KMS-11 (cell line): ENCODE results near the gene PRKCH.

Source experiments
- H2AFZ ChIP-seq: fragments of 200-600 bp; sonication (generic); 2 replicates; pipeline ENCODE4 v1.6.1; 2016; ENCODE audit warnings: antibody characterized with exemption, mixed run types, low read depth
- H3K27ac ChIP-seq: fragments of 200-600 bp; sonication (generic); 2 replicates; pipeline ENCODE4 v1.6.1; 2016; ENCODE audit warnings: mild to moderate bottlenecking, mixed run types
- H3K27me3 ChIP-seq: fragments of 200-600 bp; sonication (generic); 2 replicates; pipeline ENCODE4 v1.6.1; 2017; ENCODE audit warnings: mild to moderate bottlenecking, low read depth, mixed run types, moderate library complexity; ENCODE audit not compliant: insufficient read depth
- H3K36me3 ChIP-seq: fragments of 200-600 bp; sonication (generic); 2 replicates; pipeline ENCODE4 v1.6.1; 2017; ENCODE audit warnings: mild to moderate bottlenecking, mixed run types; ENCODE audit not compliant: insufficient read depth
- H3K4me1 ChIP-seq: fragments of 200-600 bp; sonication (generic); 2 replicates; pipeline ENCODE4 v1.6.1; 2016; ENCODE audit warnings: mild to moderate bottlenecking, low read depth, mixed run types; ENCODE audit not compliant: poor library complexity, severe bottlenecking
- H3K4me2 ChIP-seq: fragments of 200-600 bp; sonication (generic); 2 replicates; pipeline ENCODE4 v1.7.0; 2016; ENCODE audit warnings: mild to moderate bottlenecking, mixed run types
- H3K4me3 ChIP-seq: fragments of 200-600 bp; sonication (generic); IDR thresholded peaks from 2 replicates; pipeline ENCODE4 v1.6.1; 2017; ENCODE audit warnings: low read depth, low read length, mixed read lengths; ENCODE audit not compliant: insufficient read depth
- H3K79me2 ChIP-seq: fragments of 200-600 bp; sonication (generic); 2 replicates; pipeline ENCODE4 v1.6.1; 2016; ENCODE audit warnings: low read depth, mixed run types; ENCODE audit not compliant: insufficient read depth
- H3K9ac ChIP-seq: fragments of 200-600 bp; sonication (generic); 2 replicates; pipeline ENCODE4 v1.6.1; 2016; ENCODE audit warnings: mild to moderate bottlenecking, mixed run types
- H4K20me1 ChIP-seq: fragments of 200-600 bp; sonication (generic); 2 replicates; pipeline ENCODE4 v1.6.1; 2016; ENCODE audit warnings: mild to moderate bottlenecking, mixed run types; ENCODE audit not compliant: insufficient read depth
- TF ChIP-seq, protein P1 (sequence below): fragments of 200-600 bp; sonication (generic); conservative IDR thresholded peaks from 2 replicates; pipeline ENCODE4 v1.6.1; 2017; ENCODE audit warnings: low read depth, mild to moderate bottlenecking, antibody characterized with exemption, low read length, moderate library complexity, mixed read lengths

Gene PRKCH

DNA sequence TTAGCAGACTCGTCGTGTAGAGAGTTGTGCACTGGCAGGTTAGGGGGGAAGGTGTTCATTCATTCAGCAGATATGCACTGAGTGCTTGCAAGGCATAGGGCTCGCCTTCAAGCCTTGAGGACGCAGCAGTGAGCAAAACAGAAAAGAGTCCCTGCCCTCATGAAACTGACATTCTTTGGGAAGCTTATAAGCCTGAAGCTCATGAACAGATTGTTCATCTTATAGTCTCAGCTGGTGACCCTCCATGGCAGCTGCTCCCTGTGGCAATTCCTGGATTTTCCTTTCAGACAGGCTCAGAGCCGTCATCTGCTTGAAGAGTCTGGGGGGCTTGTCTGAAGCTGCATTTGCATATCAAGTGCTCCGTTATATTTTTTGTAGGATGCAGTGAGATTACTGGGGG, 148.4 kb downstream of the PRKCH start:
- H3K4me1 ChIP-seq, result no peaks in the 10 kb centered on the region
- no peak overlapping the region for H3K4me2 ChIP-seq
- no peaks in the 10 kb centered on the region for H3K27me3 ChIP-seq
- H3K27ac ChIP-seq, result no peak overlapping the region
- H4K20me1 ChIP-seq, result no peaks in the 10 kb centered on the region
- no peak overlapping the region for H3K4me3 ChIP-seq
- H3K9ac ChIP-seq, result no peak overlapping the region
- TF ChIP-seq, protein P1, sequence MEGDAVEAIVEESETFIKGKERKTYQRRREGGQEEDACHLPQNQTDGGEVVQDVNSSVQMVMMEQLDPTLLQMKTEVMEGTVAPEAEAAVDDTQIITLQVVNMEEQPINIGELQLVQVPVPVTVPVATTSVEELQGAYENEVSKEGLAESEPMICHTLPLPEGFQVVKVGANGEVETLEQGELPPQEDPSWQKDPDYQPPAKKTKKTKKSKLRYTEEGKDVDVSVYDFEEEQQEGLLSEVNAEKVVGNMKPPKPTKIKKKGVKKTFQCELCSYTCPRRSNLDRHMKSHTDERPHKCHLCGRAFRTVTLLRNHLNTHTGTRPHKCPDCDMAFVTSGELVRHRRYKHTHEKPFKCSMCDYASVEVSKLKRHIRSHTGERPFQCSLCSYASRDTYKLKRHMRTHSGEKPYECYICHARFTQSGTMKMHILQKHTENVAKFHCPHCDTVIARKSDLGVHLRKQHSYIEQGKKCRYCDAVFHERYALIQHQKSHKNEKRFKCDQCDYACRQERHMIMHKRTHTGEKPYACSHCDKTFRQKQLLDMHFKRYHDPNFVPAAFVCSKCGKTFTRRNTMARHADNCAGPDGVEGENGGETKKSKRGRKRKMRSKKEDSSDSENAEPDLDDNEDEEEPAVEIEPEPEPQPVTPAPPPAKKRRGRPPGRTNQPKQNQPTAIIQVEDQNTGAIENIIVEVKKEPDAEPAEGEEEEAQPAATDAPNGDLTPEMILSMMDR, result no peak
- H2AFZ ChIP-seq, result no peak overlapping the region
- H3K79me2 ChIP-seq, result no peaks in the 10 kb centered on the region
- no peaks in the 10 kb centered on the region for H3K36me3 ChIP-seq

DNA sequence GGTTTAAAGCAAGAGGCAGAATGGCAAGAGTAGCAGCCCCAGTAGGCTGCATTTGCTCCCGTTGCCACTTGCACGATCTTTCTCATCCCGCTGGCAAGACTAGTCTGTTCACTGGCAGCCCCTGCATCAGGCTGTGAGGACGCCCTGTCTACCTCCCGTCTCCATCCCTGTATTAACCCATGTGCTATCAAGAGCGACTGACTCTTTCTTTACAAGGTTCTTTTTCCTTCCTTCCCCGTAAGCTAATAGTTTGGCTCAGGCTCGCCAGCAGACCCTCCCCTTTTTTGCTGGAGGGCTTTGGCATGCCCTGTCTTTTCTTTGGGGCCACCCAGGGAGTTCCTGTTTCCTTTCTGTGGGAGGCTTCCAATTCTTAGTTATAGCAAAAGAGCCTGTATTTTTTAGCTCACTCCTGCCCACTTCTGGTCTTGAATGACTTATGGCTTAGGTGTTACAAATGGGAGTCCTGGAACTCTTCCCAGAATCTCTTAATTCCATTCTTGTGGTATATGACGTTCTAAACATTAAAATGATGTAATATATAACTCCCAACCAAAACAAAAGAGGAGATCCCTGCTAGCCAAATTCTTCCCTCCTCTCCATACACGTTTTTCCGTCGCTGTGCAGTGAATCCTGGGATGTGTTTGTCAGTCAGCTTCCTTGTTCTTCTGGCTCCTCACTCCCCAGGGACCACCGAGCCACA, 149.0 kb downstream of the PRKCH start:
- Histone ChIP-seq H3K4me3 (no peak overlapping the region), H3K9ac (no peak overlapping the region), H3K4me1 (no peaks in the 10 kb centered on the region), H2AFZ (no peak overlapping the region), H3K36me3 (no peaks in the 10 kb centered on the region), H3K27ac (no peak overlapping the region), H4K20me1 (no peaks in the 10 kb centered on the region), H3K4me2 (no peak overlapping the region), H3K79me2 (no peaks in the 10 kb centered on the region), H3K27me3 (no peaks in the 10 kb centered on the region)
- TF ChIP-seq, protein P1, result no peak

DNA sequence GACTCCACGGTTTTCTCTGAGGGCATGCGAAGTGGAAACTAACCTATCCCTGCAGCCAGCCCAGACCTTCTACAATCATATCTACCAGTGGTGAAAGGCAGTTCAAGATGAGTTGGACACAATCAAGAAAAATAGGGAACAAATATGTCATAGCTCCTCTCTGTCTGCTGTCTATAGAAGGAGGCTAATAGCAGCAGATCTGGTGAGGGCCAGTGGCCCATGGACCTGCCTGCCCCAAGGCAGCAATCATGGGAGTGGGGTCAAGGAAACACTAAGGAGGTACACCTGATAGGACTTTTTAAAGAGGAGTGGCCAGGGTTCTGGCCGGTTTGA, 149.5 kb downstream of the PRKCH start:
- H3K4me3 ChIP-seq, result no peak overlapping the region

DNA sequence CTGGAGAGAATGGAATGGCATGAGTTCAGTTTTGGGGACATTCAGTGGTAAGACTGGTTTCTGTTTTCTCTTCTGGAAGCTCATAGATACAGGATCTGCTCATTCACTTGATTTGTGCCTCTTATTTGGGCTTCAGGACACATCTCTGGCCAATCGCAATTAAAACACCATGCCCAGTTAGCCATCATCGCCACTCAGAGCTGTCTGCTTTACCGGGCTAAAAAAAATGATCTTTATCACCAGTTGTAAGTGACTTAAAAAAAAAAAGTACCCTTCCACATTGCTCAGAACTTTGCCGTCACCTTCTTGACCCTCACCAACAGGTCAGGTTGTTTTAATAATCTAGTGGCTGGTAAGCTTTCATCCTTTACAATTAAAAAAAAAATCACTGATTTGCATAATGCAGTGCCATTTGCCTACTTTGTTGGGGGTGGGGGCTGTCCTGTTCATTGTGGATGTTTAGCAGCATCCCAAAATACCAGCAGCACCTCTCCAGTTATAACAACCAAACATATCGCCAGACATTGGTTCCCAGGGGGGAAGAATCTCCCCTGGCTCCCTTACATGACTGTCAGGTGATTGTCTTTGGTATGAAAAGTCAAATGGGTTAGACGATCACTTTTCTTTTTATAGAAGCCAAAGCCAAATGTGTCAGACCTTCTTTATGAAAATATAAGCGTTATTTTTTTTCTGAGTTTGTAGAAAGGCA, 150.1 kb downstream of the PRKCH start:
- no peak overlapping the region for H3K4me2 ChIP-seq
- H3K4me3 ChIP-seq, result no peak overlapping the region
- H3K36me3 ChIP-seq, result no peaks in the 10 kb centered on the region
- H4K20me1 ChIP-seq, result no peaks in the 10 kb centered on the region
- no peak overlapping the region for H3K9ac ChIP-seq
- no peaks in the 10 kb centered on the region for H3K79me2 ChIP-seq
- no peak overlapping the region for H2AFZ ChIP-seq
- no peaks in the 10 kb centered on the region for H3K4me1 ChIP-seq
- no peaks in the 10 kb centered on the region for H3K27me3 ChIP-seq
- H3K27ac ChIP-seq, result no peak overlapping the region
- TF ChIP-seq, protein P1, result no peak

More for the DNA sequence above, 149.5 kb downstream of the PRKCH start:
- no peaks in the 10 kb centered on the region for H3K27me3 ChIP-seq
- no peaks in the 10 kb centered on the region for H3K4me1 ChIP-seq
- H3K36me3 ChIP-seq, result no peaks in the 10 kb centered on the region
- no peak overlapping the region for H2AFZ ChIP-seq
- H3K4me2 ChIP-seq, result no peak overlapping the region
- no peak overlapping the region for H3K9ac ChIP-seq
- H3K27ac ChIP-seq, result no peak overlapping the region
- TF ChIP-seq, protein P1, result no peak
- H4K20me1 ChIP-seq, result no peaks in the 10 kb centered on the region
- no peaks in the 10 kb centered on the region for H3K79me2 ChIP-seq
